Measurements from ENCODE around the gene TCP1. TPM values are rescaled to one million over a fixed set of nuclear protein-coding genes. Genes with fewer than 3 reads are reported as not detected.

The TCP1 gene
- total and polyA plus RNA-seq, 9 of the 15 experiments (the other 6 are each of a cell fraction or from before 2014, with no cell fraction given), result 331 to 801 (median 645) TPM

DNA sequence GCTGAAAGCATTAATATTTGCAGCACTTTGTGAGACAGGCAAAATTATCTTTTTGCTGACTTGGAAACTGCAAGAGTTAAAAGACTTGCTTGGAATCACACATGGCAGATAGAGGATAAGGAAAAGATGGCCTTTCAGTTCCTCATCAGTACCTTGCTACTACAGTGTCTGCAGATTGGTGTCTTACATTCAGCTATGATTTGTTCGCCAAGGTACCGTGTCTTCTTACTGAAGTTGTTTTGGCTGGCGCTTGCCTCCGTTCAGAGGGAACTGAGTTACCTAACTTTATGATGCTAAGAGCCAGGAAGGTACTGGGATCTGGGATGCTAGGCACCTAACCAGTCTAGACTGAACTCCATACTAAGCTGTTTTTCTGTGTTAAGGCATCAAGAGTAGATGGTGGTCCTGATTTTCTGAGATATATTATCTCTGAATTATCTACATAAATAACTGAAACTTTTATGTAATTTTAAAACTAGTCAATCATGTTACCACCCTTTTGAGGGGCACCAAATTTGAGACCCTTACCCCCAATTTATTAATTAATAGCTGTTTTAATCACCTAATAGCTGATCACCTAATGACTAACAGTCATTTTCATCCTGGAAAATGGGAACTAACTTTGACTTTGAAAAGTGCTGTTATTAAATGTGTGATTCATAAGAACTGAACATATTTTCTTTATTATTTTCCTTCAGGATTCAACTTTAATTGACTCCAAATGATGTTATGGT, 59.6 kb downstream of the TCP1 start:
- FAIRE-seq (peak; percentile 54), ATAC-seq (no peak), DNase-seq (ENCODE audit: extremely low read depth in 1 of 4, low spot score in 3 of 4) (peak in 1 of 4 experiments; percentile 35)
- H3K4me2 ChIP-seq (ENCODE audit: insufficient read depth, low read length), result peak overlapping the region; percentile 69
- intact Hi-C loops (cut with micrococcal nuclease) (loop anchor here (10.0 kb wide), 1 partner anchor 245 kb away; no protein-coding TSS in a partner anchor), in situ Hi-C loops (cut with MboI) (no loop called here)
- no peaks in the 10 kb centered on the region for H3K27me3 ChIP-seq (ENCODE audit: control insufficient read depth in 2 of 2, insufficient read depth in 2 of 2, low read length in 2 of 2)
- no peak overlapping the region for H3K27ac ChIP-seq (ENCODE audit: extremely low read depth, low read depth, low read length)
- TF ChIP-seq CAMTA2 (CRISPR knock-in tag; conservative IDR thresholded peaks at IDR 0.05), result no peak
- no peak for TF ChIP-seq BACH1 (tag; IDR thresholded peaks at IDR 0.05)
- peak; percentile 18; the same call in 1 of the 2 replicates for TF ChIP-seq SPI1 (IDR thresholded peaks at IDR 0.05; ENCODE audit: borderline replicate concordance, low read depth, low read length)
- peak; percentile 36; the same call in 1 of the 2 replicates for TF ChIP-seq ZNF316 (IDR thresholded peaks at IDR 0.05)
- peak; percentile 44; the same call in 1 of the 2 replicates for TF ChIP-seq C11orf30 (IDR thresholded peaks at IDR 0.05; ENCODE audit: low read depth)
- TF ChIP-seq DACH1 (IDR thresholded peaks at IDR 0.05; ENCODE audit: partially characterized antibody), result peak; percentile 78
- peaks cover 10 to 12% of the 10 kb centered on the region in 2 experiments; a peak in 4 of 5 replicates for H3K4me1 ChIP-seq (replicated peaks in 1 of 2; ENCODE audit: control insufficient read depth in 2 of 2, insufficient read depth in 2 of 2, low read length in 2 of 2)
- peaks cover 29% of the 10 kb centered on the region; the same call in 2 of the 3 replicates for H3K36me3 ChIP-seq (ENCODE audit: control insufficient read depth, insufficient read depth, low read length)
- H4K20me1 ChIP-seq (replicated peaks; ENCODE audit: control insufficient read depth, insufficient read depth, low read length), result peaks cover 24% of the 10 kb centered on the region; the same call in 1 of the 2 replicates
- 19% methylated on average over 4 of the region's 4 CpGs for WGBS (ENCODE audit: insufficient coverage, low coverage, missing lambda C conversion rate)
- peaks cover 98% of the 10 kb centered on the region for H3K79me2 ChIP-seq (ENCODE audit: control insufficient read depth, insufficient read depth, low read length)
- POLR2A ChIA-PET, result interaction anchor here (0.5 to 2.9 kb wide), 7 partner anchors 8 to 249 kb away, joined by 3 to 28 read pairs (median 4); partner anchors contain the start of gene ACAT2
- no TSS peak for BruUV-seq (replicated peaks)
- CTCF ChIA-PET (ENCODE audit: low intra/inter-chr PET ratio), result no interaction called here
- peak overlapping the region in 1 of 2 experiments; percentile 97; a peak in 1 of 4 replicates for H3K9ac ChIP-seq (ENCODE audit: insufficient read depth in 1 of 2, low read depth in 2 of 2, low read length in 2 of 2)
- no peak overlapping the region for H2AFZ ChIP-seq (ENCODE audit: low read depth, low read length)
- H3K9me1 ChIP-seq (ENCODE audit: control insufficient read depth, insufficient read depth, low read length), result no peaks in the 10 kb centered on the region
- H3K4me3 ChIP-seq, result peak overlapping the region; percentile 88; the same call in 1 of the 2 replicates
- H3K9me3 ChIP-seq (replicated peaks; ENCODE audit: control insufficient read depth, insufficient read depth, low read depth, low read length), result no peaks in the 10 kb centered on the region

Data from K562 (cell line).